ENCODE data around the gene STX11. TPM values are rescaled to one million over a fixed set of nuclear protein-coding genes. Genes with fewer than 3 reads are reported as not detected.

The STX11 gene
- total and polyA plus RNA-seq, 10 of the 15 experiments (the other 5 are each of a cell fraction or from before 2014, with no cell fraction given) = 0.66 to 38.1 (median 19.8) TPM

- BruUV-seq (replicated peaks) = no TSS peak
Measured at GRCh38 chr6:144232176-144232831, 82.0 kb downstream of the STX11 start.

More at GRCh38 chr6:144232176-144232831, 82.0 kb downstream of the STX11 start:
- Histone ChIP-seq H3K27me3 (replicated peaks in 1 of 2; ENCODE audit: control insufficient read depth in 2 of 2, insufficient read depth in 2 of 2, low read length in 1 of 2) (no peaks in the 10 kb centered on the region; a peak in 1 of 4 replicates), H3K4me3 (no peak overlapping the region), H3K27ac (ENCODE audit: control insufficient read depth, insufficient read depth) (no peak overlapping the region), H4K20me1 (ENCODE audit: control insufficient read depth, insufficient read depth) (no peaks in the 10 kb centered on the region), H3K4me2 (ENCODE audit: control insufficient read depth, insufficient read depth) (no peak overlapping the region), H2AFZ (ENCODE audit: control insufficient read depth, low read depth, low read length) (no peak overlapping the region), H3K79me2 (ENCODE audit: control insufficient read depth, insufficient read depth, low read length) (no peaks in the 10 kb centered on the region), H3K4me1 (ENCODE audit: control insufficient read depth, insufficient read depth, low read length) (no peaks in the 10 kb centered on the region), H3K36me3 (ENCODE audit: control insufficient read depth in 2 of 2, insufficient read depth in 2 of 2, low read length in 1 of 2) (no peaks in the 10 kb centered on the region), H3K9me3 (replicated peaks; ENCODE audit: control insufficient read depth, insufficient read depth, low read length) (no peaks in the 10 kb centered on the region), H3K9ac (ENCODE audit: control insufficient read depth, insufficient read depth, low read length) (no peak overlapping the region)
- no peak for FAIRE-seq
- no peak for ATAC-seq
- WGBS (ENCODE audit: insufficient coverage, insufficient replicate concordance, low lambda C conversion rate, missing lambda C conversion rate) = 43% methylated on average over 4 of the region's 4 CpGs
- TF ChIP-seq STAT1 (conservative IDR thresholded peaks at IDR 0.05) (no peak), NFYB (IDR thresholded peaks at IDR 0.05; ENCODE audit: insufficient read depth, low read depth, low read length) (no peak), BCL3 (IDR thresholded peaks at IDR 0.05; ENCODE audit: borderline replicate concordance, insufficient read depth, low read depth, low read length, poor library complexity, severe bottlenecking) (no peak), SMAD1 (IDR thresholded peaks at IDR 0.05; ENCODE audit: low read depth, partially characterized antibody) (no peak), ZNF217 (IDR thresholded peaks at IDR 0.05) (no peak), RAD51 (IDR thresholded peaks at IDR 0.05) (no peak), MTA2 (IDR thresholded peaks at IDR 0.05; ENCODE audit: low read depth) (no peak), MYB (IDR thresholded peaks at IDR 0.05; ENCODE audit: borderline replicate concordance, low read depth, low read length) (no peak), ZNF384 (IDR thresholded peaks at IDR 0.05; ENCODE audit: borderline replicate concordance, low read depth, low read length) (no peak), BACH1 (IDR thresholded peaks at IDR 0.05; ENCODE audit: borderline replicate concordance) (no peak), SIN3A (IDR thresholded peaks at IDR 0.05; ENCODE audit: low read depth, low read length) (no peak), RUNX3 (IDR thresholded peaks at IDR 0.05; ENCODE audit: low read length) (no peak), NFXL1 (IDR thresholded peaks at IDR 0.05; ENCODE audit: borderline replicate concordance) (no peak), PRDM15 (CRISPR knock-in tag; IDR thresholded peaks at IDR 0.05) (no peak)
- TF ChIP-seq, protein P1, sequence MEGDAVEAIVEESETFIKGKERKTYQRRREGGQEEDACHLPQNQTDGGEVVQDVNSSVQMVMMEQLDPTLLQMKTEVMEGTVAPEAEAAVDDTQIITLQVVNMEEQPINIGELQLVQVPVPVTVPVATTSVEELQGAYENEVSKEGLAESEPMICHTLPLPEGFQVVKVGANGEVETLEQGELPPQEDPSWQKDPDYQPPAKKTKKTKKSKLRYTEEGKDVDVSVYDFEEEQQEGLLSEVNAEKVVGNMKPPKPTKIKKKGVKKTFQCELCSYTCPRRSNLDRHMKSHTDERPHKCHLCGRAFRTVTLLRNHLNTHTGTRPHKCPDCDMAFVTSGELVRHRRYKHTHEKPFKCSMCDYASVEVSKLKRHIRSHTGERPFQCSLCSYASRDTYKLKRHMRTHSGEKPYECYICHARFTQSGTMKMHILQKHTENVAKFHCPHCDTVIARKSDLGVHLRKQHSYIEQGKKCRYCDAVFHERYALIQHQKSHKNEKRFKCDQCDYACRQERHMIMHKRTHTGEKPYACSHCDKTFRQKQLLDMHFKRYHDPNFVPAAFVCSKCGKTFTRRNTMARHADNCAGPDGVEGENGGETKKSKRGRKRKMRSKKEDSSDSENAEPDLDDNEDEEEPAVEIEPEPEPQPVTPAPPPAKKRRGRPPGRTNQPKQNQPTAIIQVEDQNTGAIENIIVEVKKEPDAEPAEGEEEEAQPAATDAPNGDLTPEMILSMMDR (IDR thresholded peaks at IDR 0.05 in 2 of 3, conservative IDR thresholded peaks at IDR 0.05 in 1 of 3; ENCODE audit: control insufficient read depth in 2 of 3, extremely low read depth in 1 of 3, insufficient read depth in 1 of 3, low read depth in 3 of 3, low read length in 3 of 3) = no peak
- ChIA-PET RAD21 (ENCODE audit: unreplicated experiment) (interaction anchor here (1.5 kb wide), 1 partner anchor 13 kb away, joined by 4 read pairs; no protein-coding TSS in a partner anchor), CTCF (interaction anchor here (0.7 to 0.9 kb wide), 2 partner anchors 14 to 29 kb away, joined by 3 to 4 read pairs; no protein-coding TSS in a partner anchor), POLR2A (no interaction called here), SMC1A (ENCODE audit: uncharacterized antibody, unreplicated experiment) (interaction anchor here (0.6 to 1.6 kb wide), 3 partner anchors 14 to 468 kb away, joined by 3 read pairs; no protein-coding TSS in a partner anchor)
- intact Hi-C loops (cut with micrococcal nuclease; ENCODE audit: unreplicated experiment) = no loop called here
- in situ Hi-C loops (cut with MboI) = no loop called here
- DNase-seq (ENCODE audit: low read depth, low spot score) = no peak

All from GM12878 (cell line).